HG02623 (cell line): ENCODE measurements around the gene LRFN2.

ENCODE experiments used
- ATAC-seq: cut with Tn5 transposase; IDR thresholded peaks from one replicate; pipeline ENCODE4 v1.9.1; 2021; ENCODE audit warnings: moderate library complexity; ENCODE audit not compliant: unreplicated experiment

Gene LRFN2

GRCh38 chr6:40408786-40409542 lies 178.2 kb downstream of the LRFN2 start:
- ATAC-seq = no peak

- no peak for ATAC-seq
Observed at GRCh38 chr6:40407239-40407638, 179.9 kb downstream of the LRFN2 start.

GRCh38 chr6:40406175-40406574 lies 181.0 kb downstream of the LRFN2 start:
- ATAC-seq = no peak

- ATAC-seq = no peak
Observed at GRCh38 chr6:40400738-40401137, 186.4 kb downstream of the LRFN2 start.

GRCh38 chr6:40399888-40400457 lies 187.2 kb downstream of the LRFN2 start:
- no peak for ATAC-seq

GRCh38 chr6:40398810-40399477 lies 188.2 kb downstream of the LRFN2 start:
- ATAC-seq = no peak

GRCh38 chr6:40398034-40398691 lies 189.0 kb downstream of the LRFN2 start:
- ATAC-seq = no peak

- ATAC-seq = no peak
Observed at GRCh38 chr6:40397287-40398033, 189.7 kb downstream of the LRFN2 start.

- no peak for ATAC-seq
Observed at GRCh38 chr6:40395698-40396076, 191.5 kb downstream of the LRFN2 start.

GRCh38 chr6:40395066-40395697 lies 192.0 kb downstream of the LRFN2 start:
- ATAC-seq = no peak

- no peak for ATAC-seq
Observed at GRCh38 chr6:40394381-40394780, 192.8 kb downstream of the LRFN2 start.

GRCh38 chr6:40393641-40394040 lies 193.5 kb downstream of the LRFN2 start:
- ATAC-seq = no peak

- ATAC-seq = no peak
Observed at GRCh38 chr6:40392589-40392988, 194.6 kb downstream of the LRFN2 start.

- no peak for ATAC-seq
Observed at GRCh38 chr6:40391851-40392517, 195.2 kb downstream of the LRFN2 start.

- ATAC-seq = no peak
Observed at GRCh38 chr6:40391086-40391485, 196.1 kb downstream of the LRFN2 start.

- no peak for ATAC-seq
Observed at GRCh38 chr6:40390144-40390800, 196.9 kb downstream of the LRFN2 start.

GRCh38 chr6:40389254-40389653 lies 197.9 kb downstream of the LRFN2 start:
- ATAC-seq = no peak

GRCh38 chr6:40387871-40388264 lies 199.3 kb downstream of the LRFN2 start:
- no peak for ATAC-seq

- ATAC-seq = no peak
Observed at GRCh38 chr6:40387127-40387870, 199.9 kb downstream of the LRFN2 start.
